Naive thymus-derived CD8-positive, alpha-beta T cell (primary cell): ENCODE measurements around the gene STXBP5L. TPM values are rescaled to one million over a fixed set of nuclear protein-coding genes. Genes with fewer than 3 reads are reported as not detected.
"Not testable (repeated sequence)": the region's sequence is repeated elsewhere in the genome, so short reads cannot be mapped to it uniquely, and the experiment has no call there.

Experiments
- ATAC-seq, 2 donors: fragments of 150-1000 bp; cut with Tn5 transposase in 1 of 2; sonication (Bioruptor Pico), chemical (Tn5 transposase) in 1 of 2; 1 replicate in 1 of 2; 2 replicates in 1 of 2; pipeline ENCODE4 v1.10.0; 2021; ENCODE audit warnings: mild to moderate bottlenecking in 2 of 2, moderate library complexity in 2 of 2
- POLR2A ChIA-PET: fragments of 350-600 bp; sonication (Branson Sonifier 250); formaldehyde crosslinking; loops from one replicate; lab custom pipeline; 2021; ENCODE audit warnings: antibody characterized with exemption; lab: Charles Lee
- DNase-seq, 10 donors: peaks; one replicate each; pipeline versions ENCODE4 v3.0.0 to v3.0.0-alpha.2; 2020 to 2022
- H3K27ac Mint-ChIP-seq, 10 donors: one replicate each; pipeline ENCODE4 v1.8.0; 2020 to 2022; ENCODE audit warnings: mild to moderate bottlenecking in 10 of 10, mixed read lengths in 10 of 10, moderate library complexity in 4 of 10, inconsistent platforms in 1 of 10
- H3K27me3 Mint-ChIP-seq, 5 donors: one replicate each; pipeline ENCODE4 v1.8.0; 2021 to 2022; ENCODE audit warnings: mixed read lengths in 5 of 5
- H3K36me3 Mint-ChIP-seq, 3 donors: one replicate each; pipeline ENCODE4 v1.8.0; 2020 to 2022; ENCODE audit warnings: mixed read lengths in 3 of 3, mild to moderate bottlenecking in 2 of 3, inconsistent platforms in 1 of 3
- H3K4me1 Mint-ChIP-seq, 4 donors: one replicate each; pipeline ENCODE4 v1.8.0; 2021 to 2022; ENCODE audit warnings: mixed read lengths in 4 of 4
- H3K4me3 Mint-ChIP-seq, 10 donors: one replicate each; pipeline ENCODE4 v1.8.0; 2020 to 2022; ENCODE audit warnings: mild to moderate bottlenecking in 10 of 10, mixed read lengths in 10 of 10, moderate library complexity in 6 of 10, inconsistent platforms in 1 of 10
- H3K9me3 Mint-ChIP-seq, 9 donors: one replicate each; pipeline ENCODE4 v1.8.0; 2020 to 2022; ENCODE audit warnings: mixed read lengths in 9 of 9, mild to moderate bottlenecking in 3 of 9, inconsistent platforms in 1 of 9, moderate library complexity in 1 of 9
- polyA plus RNA-seq, 3 donors: library from polyadenylated mRNA; unstranded; fragments of 300-500 nt; fragmentation: Illumina TruSeq; gene quantifications; one replicate each; pipeline ENCODE4 v1.2.3, GENCODE V29; 2021
- total RNA-seq, 8 experiments: library from RNA in 2 of 8; stranded (reverse) in 2 of 8; gene quantifications; one replicate each; pipeline ENCODE4 v1.2.3 and lab custom pipeline; 2021 to 2026

Gene STXBP5L
- total and polyA plus RNA-seq, 5 experiments from 2014 or later = not detected

DNA sequence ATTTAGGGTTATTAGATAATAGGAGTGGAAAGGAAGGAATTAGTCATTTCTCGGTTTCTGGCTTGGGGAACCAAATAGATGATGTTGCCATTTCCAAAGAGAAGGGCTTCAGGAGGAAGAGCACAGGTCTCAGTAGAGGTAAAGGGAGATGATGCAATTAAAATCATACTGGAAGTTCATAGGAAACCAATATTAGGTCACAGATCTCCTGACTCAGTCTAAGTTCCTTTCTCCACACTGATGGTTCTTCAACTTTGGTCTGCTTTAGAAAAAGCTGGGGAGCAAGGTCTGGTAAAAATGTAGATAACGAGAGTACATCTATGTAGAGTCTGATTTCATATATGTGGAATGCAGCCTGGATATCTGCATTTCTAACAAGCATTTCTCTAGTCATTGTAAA, 506.9 kb downstream of the STXBP5L start:
- DNase-seq (no peak), ATAC-seq (no peak)
- Mint-ChIP-seq H3K9me3 (no peaks in the 10 kb centered on the region), H3K4me1 (no peaks in the 10 kb centered on the region), H3K27ac (no peak overlapping the region), H3K36me3 (no peaks in the 10 kb centered on the region), H3K4me3 (no peak overlapping the region), H3K27me3 (peaks cover 0 to 7% (median 0%) of the 10 kb centered on the region in 5 donors)
- POLR2A ChIA-PET = no interaction called here

DNA sequence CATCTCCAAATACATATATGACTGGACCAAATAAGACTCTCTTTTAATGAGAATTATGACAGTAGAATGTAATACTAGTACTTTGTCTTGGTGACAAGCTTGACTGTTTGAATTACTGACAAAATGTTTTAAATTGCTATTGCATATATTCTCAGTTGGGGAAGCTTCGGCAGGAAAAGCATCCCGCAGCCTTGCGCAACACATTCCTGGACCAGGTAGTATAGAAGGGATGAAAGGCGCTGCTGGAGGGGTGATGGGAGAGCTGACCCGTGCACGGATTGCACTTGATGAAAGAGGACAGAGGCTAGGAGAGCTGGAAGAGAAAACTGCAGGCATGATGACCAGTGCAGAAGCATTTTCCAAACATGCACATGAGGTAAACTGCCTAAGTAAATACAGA, 510.2 kb downstream of the STXBP5L start:
- ATAC-seq (no peak), DNase-seq (no peak)
- peaks cover 0 to 7% (median 0%) of the 10 kb centered on the region in 5 donors for H3K27me3 Mint-ChIP-seq
- no peak overlapping the region for H3K4me3 Mint-ChIP-seq
- POLR2A ChIA-PET = no interaction called here
- no peaks in the 10 kb centered on the region for H3K36me3 Mint-ChIP-seq
- H3K27ac Mint-ChIP-seq = no peak overlapping the region
- H3K4me1 Mint-ChIP-seq = no peaks in the 10 kb centered on the region
- H3K9me3 Mint-ChIP-seq = no peaks in the 10 kb centered on the region

DNA sequence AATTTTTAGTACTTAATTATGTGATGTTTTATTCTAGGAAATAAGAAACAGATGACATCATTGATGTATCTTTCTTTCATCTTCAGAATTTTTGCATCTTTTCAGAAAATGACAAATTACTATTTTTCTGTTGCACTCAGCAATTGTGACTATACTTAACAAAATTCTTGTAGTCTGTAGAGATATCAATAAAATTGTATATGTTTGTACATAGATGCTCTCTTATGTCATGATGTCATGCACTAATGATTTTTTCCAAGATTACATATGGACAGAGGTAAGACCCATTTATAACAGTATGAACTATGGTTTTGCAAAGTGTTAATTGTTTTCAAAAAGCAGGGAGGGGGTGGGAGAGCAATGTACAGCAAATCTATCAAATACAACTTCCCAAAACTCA, 516.5 kb downstream of the STXBP5L start:
- POLR2A ChIA-PET = no interaction called here
- no peak overlapping the region for H3K4me3 Mint-ChIP-seq

DNA sequence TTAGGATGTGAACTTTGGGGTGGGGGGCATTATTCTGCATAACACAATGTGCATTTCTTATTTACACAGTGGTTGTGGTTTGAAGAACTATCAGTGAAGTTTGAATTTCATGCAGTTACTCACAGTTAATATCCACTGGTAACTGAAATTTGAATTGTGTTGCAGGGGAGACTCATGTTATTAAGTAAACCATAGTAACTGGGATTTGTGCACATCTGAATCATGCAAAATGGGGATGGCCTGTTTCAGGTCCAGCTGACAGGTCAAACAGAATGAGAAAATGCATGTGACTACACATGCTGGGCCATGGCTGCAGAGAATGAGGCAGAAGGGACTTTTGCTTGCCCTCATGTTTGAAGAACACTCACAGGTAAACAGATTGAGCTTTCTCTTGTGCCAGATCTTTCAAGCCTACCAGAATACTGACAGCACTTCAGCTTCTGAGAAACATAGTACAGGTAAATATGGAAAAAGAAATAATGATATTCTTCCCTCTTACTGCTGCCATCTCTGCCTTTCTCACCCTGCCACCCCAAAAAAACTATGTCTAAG, 522.7 kb downstream of the STXBP5L start:
- H3K36me3 Mint-ChIP-seq = no peaks in the 10 kb centered on the region
- DNase-seq = no peak
- peaks cover 8 to 20% (median 15%) of the 10 kb centered on the region in 4 donors for H3K4me1 Mint-ChIP-seq
- H3K27me3 Mint-ChIP-seq = peaks cover 0 to 2% (median 0%) of the 10 kb centered on the region in 5 donors
- H3K4me3 Mint-ChIP-seq = no peak overlapping the region
- POLR2A ChIA-PET = no interaction called here
- H3K27ac Mint-ChIP-seq = peak overlapping the region in 1 of 10 donors; percentile 51
- no peaks in the 10 kb centered on the region for H3K9me3 Mint-ChIP-seq
- no peak for ATAC-seq

More for the DNA sequence above, 516.5 kb downstream of the STXBP5L start:
- Mint-ChIP-seq H3K4me1 (peaks cover 0 to 7% (median 0%) of the 10 kb centered on the region in 4 donors), H3K36me3 (no peaks in the 10 kb centered on the region), H3K27ac (no peak overlapping the region), H3K27me3 (peaks cover 0 to 8% (median 0%) of the 10 kb centered on the region in 5 donors), H3K9me3 (no peaks in the 10 kb centered on the region)
- ATAC-seq (no peak), DNase-seq (no peak)

DNA sequence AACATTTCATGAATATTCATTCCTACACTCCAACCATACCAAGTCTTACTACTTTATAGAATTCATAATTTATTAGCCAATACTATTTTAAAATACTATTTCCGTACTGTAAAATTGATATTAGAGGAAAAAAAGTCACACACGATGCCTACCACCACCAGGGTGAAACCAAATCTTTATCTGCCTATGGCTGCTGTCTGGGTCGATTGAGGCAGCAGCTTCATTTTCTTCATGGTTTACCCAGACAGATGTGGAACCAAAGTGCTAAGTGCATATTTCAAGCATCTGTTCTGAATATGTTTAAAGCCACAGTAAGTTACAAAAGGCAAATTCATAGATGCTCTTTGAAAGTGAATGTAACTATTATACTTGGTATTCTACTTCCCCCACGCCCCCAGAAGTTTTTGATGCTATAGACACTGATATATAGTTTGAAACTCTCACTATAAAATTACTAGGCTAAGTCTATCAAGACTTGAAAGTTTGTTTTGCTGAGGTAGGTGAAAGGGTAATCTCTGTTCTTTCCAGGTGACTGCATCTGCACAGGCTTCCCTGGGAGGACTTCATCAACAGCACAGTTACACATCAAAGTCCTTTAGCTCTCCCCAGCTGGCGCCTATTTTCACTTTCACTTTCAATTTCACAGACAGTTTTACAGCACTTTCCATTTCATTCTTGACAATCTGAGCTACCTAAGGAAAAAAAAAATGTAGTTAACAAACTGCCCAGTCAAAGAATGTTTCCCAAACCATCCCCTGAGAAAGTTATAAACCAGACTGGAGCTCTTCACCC, 523.9 kb downstream of the STXBP5L start:
- DNase-seq (peak in 9 of 10 donors; percentile 15 to 75 (median 55)), ATAC-seq (peak; percentile 94 to 98)
- H3K27me3 Mint-ChIP-seq = no peaks in the 10 kb centered on the region
- POLR2A ChIA-PET = no interaction called here
- peak overlapping the region; percentile 52 to 84 (median 72) for H3K4me3 Mint-ChIP-seq
- peaks cover 8 to 20% (median 15%) of the 10 kb centered on the region in 4 donors for H3K4me1 Mint-ChIP-seq
- H3K9me3 Mint-ChIP-seq = no peaks in the 10 kb centered on the region
- peak overlapping the region; percentile 68 to 95 (median 85) for H3K27ac Mint-ChIP-seq
- H3K36me3 Mint-ChIP-seq = no peaks in the 10 kb centered on the region

DNA sequence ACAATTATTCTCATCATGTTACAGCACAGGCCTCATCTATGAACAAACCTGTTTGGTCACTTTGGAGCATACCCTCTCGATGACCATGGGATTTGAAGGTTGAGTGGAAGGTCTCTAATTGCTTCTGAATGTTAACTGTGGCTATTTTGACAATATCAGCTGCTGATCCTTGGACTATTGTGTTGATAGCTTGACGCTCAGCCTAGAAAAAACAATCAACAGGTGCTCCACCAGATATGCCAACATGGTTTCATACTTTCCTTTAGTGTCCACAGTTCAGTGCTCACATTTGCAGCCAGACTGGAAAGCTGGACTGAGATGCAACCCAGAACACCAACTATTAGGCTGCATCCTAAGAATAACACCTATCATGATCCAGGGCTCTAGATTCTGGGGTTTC, 528.1 kb downstream of the STXBP5L start:
- Mint-ChIP-seq H3K9me3 (no peaks in the 10 kb centered on the region), H3K4me3 (no peak overlapping the region), H3K27me3 (no peaks in the 10 kb centered on the region), H3K36me3 (no peaks in the 10 kb centered on the region), H3K27ac (no peak overlapping the region), H3K4me1 (peaks cover 8 to 15% (median 12%) of the 10 kb centered on the region in 4 donors)
- DNase-seq = no peak
- no peak for ATAC-seq
- POLR2A ChIA-PET = no interaction called here

DNA sequence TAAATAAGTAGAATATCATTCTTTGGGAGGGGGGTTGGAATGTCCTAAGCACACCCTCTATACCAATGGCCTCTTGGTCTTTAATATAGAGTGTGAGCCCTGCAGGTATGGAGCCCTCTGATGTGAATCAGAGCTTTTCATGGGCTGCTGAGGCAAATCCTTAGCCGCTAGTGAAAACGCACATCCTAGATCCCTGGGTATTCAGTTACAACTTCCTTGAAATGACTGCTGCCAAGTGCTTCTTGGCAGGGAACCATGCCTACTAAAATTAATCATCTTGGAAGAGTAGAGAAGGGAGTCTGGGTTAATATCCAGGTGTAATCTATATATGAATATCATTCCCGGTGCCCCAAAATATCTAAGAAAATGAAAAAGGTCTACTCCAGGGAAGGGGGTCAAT, 528.6 kb downstream of the STXBP5L start:
- Mint-ChIP-seq H3K4me3 (no peak overlapping the region), H3K4me1 (peaks cover 8 to 15% (median 12%) of the 10 kb centered on the region in 4 donors), H3K27me3 (no peaks in the 10 kb centered on the region), H3K36me3 (no peaks in the 10 kb centered on the region), H3K9me3 (no peaks in the 10 kb centered on the region), H3K27ac (no peak overlapping the region)
- ATAC-seq (no peak), DNase-seq (no peak)
- POLR2A ChIA-PET = no interaction called here

DNA sequence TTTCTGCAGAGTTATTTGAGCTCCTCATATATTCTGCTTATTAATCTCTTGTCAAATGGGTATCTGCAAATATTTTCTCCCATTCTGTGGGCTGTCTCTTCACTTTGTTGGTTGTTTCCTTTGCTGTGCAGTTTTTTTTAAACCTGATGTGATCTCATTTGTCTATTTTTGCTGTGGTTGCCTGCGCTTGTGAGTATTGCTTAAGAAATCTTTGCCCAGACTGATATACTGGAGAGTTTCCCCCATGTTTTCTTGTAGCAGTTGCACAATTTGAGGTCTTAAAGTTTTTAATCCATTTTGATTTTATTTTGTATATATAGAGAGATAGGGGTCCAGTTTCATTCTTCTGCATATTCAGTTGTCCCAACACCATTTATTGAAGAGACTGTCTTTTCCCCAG, 535.5 kb downstream of the STXBP5L start:
- Mint-ChIP-seq H3K4me3 (no peak overlapping the region), H3K9me3 (no peaks in the 10 kb centered on the region), H3K27ac (no peak overlapping the region), H3K4me1 (no peaks in the 10 kb centered on the region), H3K27me3 (peaks cover 0 to 4% (median 0%) of the 10 kb centered on the region in 5 donors), H3K36me3 (no peaks in the 10 kb centered on the region)
- DNase-seq (no peak), ATAC-seq (no peak)
- POLR2A ChIA-PET = no interaction called here

DNA sequence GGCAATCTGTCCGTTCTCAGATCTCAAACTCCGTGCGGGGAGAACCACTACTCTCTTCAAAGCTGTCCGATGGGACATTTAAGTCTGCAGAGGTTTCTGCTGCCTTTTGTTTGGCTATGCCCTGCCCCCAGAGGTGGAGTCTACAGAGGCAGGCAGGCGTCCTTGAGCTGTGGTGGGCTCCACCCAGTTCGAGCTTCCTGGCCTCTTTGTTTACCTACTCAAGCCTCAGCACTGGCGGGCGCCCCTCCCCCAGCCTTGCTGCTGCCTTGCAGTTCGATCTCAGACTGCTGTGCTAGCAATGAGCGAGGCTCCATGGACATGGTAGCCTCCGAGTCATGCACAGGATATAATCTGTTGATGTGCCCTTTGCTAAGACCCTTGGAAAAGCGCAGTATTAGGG, 543.7 kb downstream of the STXBP5L start:
- H3K36me3 Mint-ChIP-seq, H3K4me3 Mint-ChIP-seq, ATAC-seq, H3K9me3 Mint-ChIP-seq, POLR2A ChIA-PET, H3K27me3 Mint-ChIP-seq, H3K27ac Mint-ChIP-seq, DNase-seq, H3K4me1 Mint-ChIP-seq: not testable (repeated sequence)

DNA sequence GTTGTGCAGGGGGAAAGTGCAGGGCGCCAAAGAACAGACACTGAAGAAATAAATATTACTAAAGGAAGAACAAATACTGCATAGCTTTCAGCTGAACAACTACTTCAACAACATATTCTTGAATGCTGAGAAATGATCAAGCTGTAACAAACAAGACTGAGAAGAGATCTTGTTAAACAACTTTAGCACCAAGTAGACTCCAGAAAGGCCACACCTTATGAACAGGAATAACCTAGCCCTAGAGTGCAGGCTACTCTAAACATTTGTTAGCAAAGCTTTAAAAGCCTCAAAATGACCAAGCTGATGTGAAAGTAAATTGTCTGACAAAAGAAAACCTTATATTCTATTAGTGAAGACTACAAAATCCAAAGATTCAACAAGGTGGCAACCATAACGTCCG, 554.6 kb downstream of the STXBP5L start:
- POLR2A ChIA-PET = no interaction called here
- peaks cover 0 to 4% (median 0%) of the 10 kb centered on the region in 9 donors for H3K9me3 Mint-ChIP-seq
- H3K27ac Mint-ChIP-seq = no peak overlapping the region
- H3K4me3 Mint-ChIP-seq = no peak overlapping the region
- ATAC-seq (no peak), DNase-seq (no peak)
- no peaks in the 10 kb centered on the region for H3K27me3 Mint-ChIP-seq
- H3K36me3 Mint-ChIP-seq = no peaks in the 10 kb centered on the region
- H3K4me1 Mint-ChIP-seq = no peaks in the 10 kb centered on the region

DNA sequence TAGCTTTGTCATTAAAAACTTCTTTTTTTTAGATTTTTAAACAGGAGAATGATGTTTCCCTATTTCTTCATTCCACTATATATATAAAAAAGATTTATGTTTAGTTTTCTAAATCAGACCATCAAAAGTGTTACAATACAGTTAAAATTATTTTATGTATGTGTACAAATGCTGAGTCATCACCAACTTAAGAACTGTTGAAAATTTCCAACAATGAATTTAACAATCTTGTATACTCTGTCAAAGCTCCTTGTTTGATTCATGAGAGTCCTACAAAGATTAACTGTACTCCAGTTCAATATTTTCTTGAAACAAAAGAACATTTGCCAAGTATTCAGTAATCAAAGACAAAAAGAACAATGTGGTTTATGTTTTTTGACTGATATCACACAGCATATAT, 555.7 kb downstream of the STXBP5L start:
- no peak overlapping the region for H3K27ac Mint-ChIP-seq
- H3K4me3 Mint-ChIP-seq = no peak overlapping the region
- H3K27me3 Mint-ChIP-seq = no peaks in the 10 kb centered on the region
- H3K9me3 Mint-ChIP-seq = peaks cover 0 to 4% (median 0%) of the 10 kb centered on the region in 9 donors
- POLR2A ChIA-PET = no interaction called here
- DNase-seq (no peak), ATAC-seq (no peak)
- no peaks in the 10 kb centered on the region for H3K36me3 Mint-ChIP-seq
- H3K4me1 Mint-ChIP-seq = no peaks in the 10 kb centered on the region

DNA sequence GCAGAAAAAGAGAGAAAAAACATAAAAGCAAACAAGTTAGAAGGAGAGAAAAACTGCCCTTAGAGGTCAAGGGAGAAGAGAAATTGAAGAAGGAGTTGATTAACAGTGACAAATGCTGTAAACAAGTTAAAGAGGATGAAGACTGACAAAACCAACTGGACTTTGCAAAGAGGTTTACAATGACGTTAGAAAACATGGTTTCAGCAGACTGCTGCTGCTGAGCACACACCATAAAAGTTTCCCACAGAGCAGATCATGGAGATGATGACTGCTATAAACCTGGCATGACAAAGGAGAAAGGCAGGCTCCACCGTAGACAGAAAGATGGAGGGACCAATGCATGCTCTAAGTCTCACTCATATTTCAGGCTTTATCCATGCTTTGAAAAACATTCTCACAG, 559.1 kb downstream of the STXBP5L start:
- Mint-ChIP-seq H3K36me3 (no peaks in the 10 kb centered on the region), H3K4me1 (no peaks in the 10 kb centered on the region), H3K4me3 (no peak overlapping the region), H3K9me3 (peaks cover 0 to 4% (median 0%) of the 10 kb centered on the region in 9 donors), H3K27me3 (no peaks in the 10 kb centered on the region), H3K27ac (no peak overlapping the region)
- no peak for ATAC-seq
- POLR2A ChIA-PET = no interaction called here
- no peak for DNase-seq

DNA sequence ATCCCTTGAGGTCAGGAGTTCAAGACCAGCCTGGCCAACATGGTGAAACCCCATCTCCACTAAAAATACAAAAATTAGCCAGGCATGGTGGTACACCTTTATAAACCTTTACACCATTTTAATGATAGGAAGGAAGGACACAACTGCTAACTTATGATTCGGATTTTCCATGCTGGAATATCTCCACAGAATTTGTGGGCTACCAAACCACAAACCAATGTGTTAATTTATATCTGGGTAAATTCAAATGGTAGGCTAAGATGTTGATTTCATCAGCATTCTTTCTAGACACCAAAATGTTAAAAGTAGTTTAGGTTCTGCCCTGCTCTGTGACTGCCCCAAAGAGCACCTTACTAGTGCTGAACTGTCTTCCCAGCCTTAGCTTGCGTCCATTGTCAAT, 565.0 kb downstream of the STXBP5L start:
- DNase-seq (no peak), ATAC-seq (no peak)
- no peaks in the 10 kb centered on the region for H3K27me3 Mint-ChIP-seq
- no peaks in the 10 kb centered on the region for H3K4me1 Mint-ChIP-seq
- no peaks in the 10 kb centered on the region for H3K36me3 Mint-ChIP-seq
- no peaks in the 10 kb centered on the region for H3K9me3 Mint-ChIP-seq
- no peak overlapping the region for H3K27ac Mint-ChIP-seq
- H3K4me3 Mint-ChIP-seq = no peak overlapping the region
- POLR2A ChIA-PET = no interaction called here
